NCI-H345 (cell line): Measurements from ENCODE around the gene INPP5D.
"Not testable (repeated sequence)": the region's sequence is repeated elsewhere in the genome, so short reads cannot be mapped to it uniquely, and the experiment has no call there.

Experiments used
- DNase-seq: peaks from one replicate; lab custom pipeline; 2025; lab: John Stamatoyannopoulos, UW

INPP5D gene

GRCh38 chr2:233053928-233054784 is 6.0 kb upstream of the INPP5D start:
- peak; percentile 13 for DNase-seq

- DNase-seq, result no peak
These were observed 4.8 kb upstream of the INPP5D start for GRCh38 chr2:233055362-233055761.

GRCh38 chr2:233056961-233057605 is 3.1 kb upstream of the INPP5D start:
- no peak for DNase-seq

- no peak for DNase-seq
These were observed 1.2 kb upstream of the INPP5D start for GRCh38 chr2:233058717-233059546.

GRCh38 chr2:233059547-233059796 is 670 bp upstream of the INPP5D start:
- no peak for DNase-seq

- DNase-seq, result no peak
These were observed 398 bp downstream of the INPP5D start for GRCh38 chr2:233060501-233060979.

GRCh38 chr2:233060980-233061590 is 943 bp downstream of the INPP5D start:
- DNase-seq, result no peak

- no peak for DNase-seq
These were observed 1.7 kb downstream of the INPP5D start for GRCh38 chr2:233061591-233062450.

- no peak for DNase-seq
These were observed 2.3 kb downstream of the INPP5D start for GRCh38 chr2:233062451-233062850.

- DNase-seq, result no peak
These were observed 2.8 kb downstream of the INPP5D start for GRCh38 chr2:233062946-233063268.

- DNase-seq, result no peak
These were observed 3.3 kb downstream of the INPP5D start for GRCh38 chr2:233063269-233063975.

- DNase-seq, result no peak
These were observed 3.9 kb downstream of the INPP5D start for GRCh38 chr2:233063976-233064411.

- no peak for DNase-seq
These were observed 4.5 kb downstream of the INPP5D start for GRCh38 chr2:233064530-233065199.

GRCh38 chr2:233065200-233065589 is 5.1 kb downstream of the INPP5D start:
- not testable (repeated sequence) for DNase-seq

- no peak for DNase-seq
These were observed 5.9 kb downstream of the INPP5D start for GRCh38 chr2:233065954-233066470.

GRCh38 chr2:233068762-233069418 is 8.7 kb downstream of the INPP5D start:
- DNase-seq, result no peak

- no peak for DNase-seq
These were observed 12.7 kb downstream of the INPP5D start for GRCh38 chr2:233072838-233073237.

- DNase-seq, result no peak
These were observed 14.0 kb downstream of the INPP5D start for GRCh38 chr2:233074106-233074505.
